RWPE1 (cell line): ENCODE measurements around the gene CCDC102A.

Experiments used
- CTCF ChIA-PET: fragments of 350-600 bp; sonication (Branson Sonifier 250); formaldehyde crosslinking; extraction: SDS; loops from one replicate; lab custom pipeline; 2021; lab: Yijun Ruan, JAX
- POLR2A ChIA-PET: fragments of 400-600 bp; formaldehyde crosslinking; extraction: SDS; loops from one replicate; lab custom pipeline; 2020; ENCODE audit warnings: antibody characterized with exemption; ENCODE audit not compliant: low non-redundant PET; lab: Yijun Ruan, JAX
- DNase-seq: peaks from one replicate; pipeline ENCODE4 v3.0.0; 2012; ENCODE audit warnings: low spot score
- H3K27ac ChIP-seq: fragments of 450-650 bp; 2 replicates; pipeline ENCODE4 v1.5.1; 2017
- TF ChIP-seq, protein P1 (sequence below): fragments of 450-650 bp; conservative IDR thresholded peaks from 2 replicates; pipeline ENCODE4 v1.5.1; 2017; ENCODE audit warnings: low read depth, mild to moderate bottlenecking

Gene CCDC102A

DNA sequence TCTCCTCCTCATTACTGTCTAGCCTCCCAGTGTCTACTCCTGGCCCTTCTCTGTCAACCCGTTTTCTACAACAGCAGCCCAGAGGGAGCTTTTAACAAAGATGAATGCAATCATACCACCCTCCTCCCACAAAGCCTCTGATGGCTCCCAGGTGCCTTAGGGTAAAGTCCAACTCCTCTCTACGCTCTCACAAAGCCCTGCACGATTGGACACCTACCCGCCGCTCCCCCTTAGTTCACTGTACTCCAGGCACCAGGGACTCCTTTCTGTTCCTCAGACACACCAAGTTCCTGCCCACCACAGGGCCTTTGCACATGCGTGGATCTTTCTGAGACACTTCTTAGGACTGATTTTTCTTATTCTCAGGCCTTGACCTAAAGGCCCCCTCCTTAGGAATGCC, 17.4 kb downstream of the CCDC102A start:
- ChIA-PET POLR2A (interaction anchor here (0.6 kb wide), 1 partner anchor 71 kb away, joined by 3 read pairs; the partner anchor contains the start of genes CIAPIN1 and COQ9), CTCF (interaction anchor here (1.1 to 2.5 kb wide), 8 partner anchors 8 to 101 kb away, joined by 3 to 12 read pairs (median 8); partner anchors contain the start of genes CIAPIN1, COQ9, DOK4 and POLR2C)
- DNase-seq: no peak
- no peak overlapping the region for H3K27ac ChIP-seq
- TF ChIP-seq, protein P1, sequence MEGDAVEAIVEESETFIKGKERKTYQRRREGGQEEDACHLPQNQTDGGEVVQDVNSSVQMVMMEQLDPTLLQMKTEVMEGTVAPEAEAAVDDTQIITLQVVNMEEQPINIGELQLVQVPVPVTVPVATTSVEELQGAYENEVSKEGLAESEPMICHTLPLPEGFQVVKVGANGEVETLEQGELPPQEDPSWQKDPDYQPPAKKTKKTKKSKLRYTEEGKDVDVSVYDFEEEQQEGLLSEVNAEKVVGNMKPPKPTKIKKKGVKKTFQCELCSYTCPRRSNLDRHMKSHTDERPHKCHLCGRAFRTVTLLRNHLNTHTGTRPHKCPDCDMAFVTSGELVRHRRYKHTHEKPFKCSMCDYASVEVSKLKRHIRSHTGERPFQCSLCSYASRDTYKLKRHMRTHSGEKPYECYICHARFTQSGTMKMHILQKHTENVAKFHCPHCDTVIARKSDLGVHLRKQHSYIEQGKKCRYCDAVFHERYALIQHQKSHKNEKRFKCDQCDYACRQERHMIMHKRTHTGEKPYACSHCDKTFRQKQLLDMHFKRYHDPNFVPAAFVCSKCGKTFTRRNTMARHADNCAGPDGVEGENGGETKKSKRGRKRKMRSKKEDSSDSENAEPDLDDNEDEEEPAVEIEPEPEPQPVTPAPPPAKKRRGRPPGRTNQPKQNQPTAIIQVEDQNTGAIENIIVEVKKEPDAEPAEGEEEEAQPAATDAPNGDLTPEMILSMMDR: no peak

DNA sequence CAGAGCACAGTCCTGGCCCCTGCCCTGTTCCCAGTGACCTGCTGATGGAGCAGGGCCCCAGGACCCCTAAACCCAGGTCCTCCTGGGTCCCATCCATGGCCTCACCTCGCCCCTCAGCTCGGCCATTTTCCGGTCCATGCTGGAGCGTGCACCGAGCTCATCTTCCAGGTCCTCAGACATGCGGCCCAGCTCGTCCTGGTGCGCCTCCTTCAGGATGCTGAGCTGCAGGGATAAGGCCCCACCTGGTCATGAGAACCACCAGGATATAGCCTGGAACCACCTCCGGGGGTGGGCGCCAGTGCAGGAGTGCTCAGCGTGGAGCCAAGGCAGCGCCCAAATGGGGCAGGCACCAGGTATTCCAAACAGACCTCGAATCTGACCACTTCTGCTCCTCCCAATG, 17.9 kb downstream of the CCDC102A start:
- TF ChIP-seq, protein P1: no peak
- no peak overlapping the region for H3K27ac ChIP-seq
- no peak for DNase-seq
- ChIA-PET POLR2A (interaction anchor here (0.6 kb wide), 1 partner anchor 71 kb away, joined by 3 read pairs; the partner anchor contains the start of genes CIAPIN1 and COQ9), CTCF (interaction anchor here (0.9 to 2.5 kb wide), 7 partner anchors 12 to 101 kb away, joined by 3 to 12 read pairs (median 9); partner anchors contain the start of genes CIAPIN1, COQ9, DOK4 and POLR2C)

DNA sequence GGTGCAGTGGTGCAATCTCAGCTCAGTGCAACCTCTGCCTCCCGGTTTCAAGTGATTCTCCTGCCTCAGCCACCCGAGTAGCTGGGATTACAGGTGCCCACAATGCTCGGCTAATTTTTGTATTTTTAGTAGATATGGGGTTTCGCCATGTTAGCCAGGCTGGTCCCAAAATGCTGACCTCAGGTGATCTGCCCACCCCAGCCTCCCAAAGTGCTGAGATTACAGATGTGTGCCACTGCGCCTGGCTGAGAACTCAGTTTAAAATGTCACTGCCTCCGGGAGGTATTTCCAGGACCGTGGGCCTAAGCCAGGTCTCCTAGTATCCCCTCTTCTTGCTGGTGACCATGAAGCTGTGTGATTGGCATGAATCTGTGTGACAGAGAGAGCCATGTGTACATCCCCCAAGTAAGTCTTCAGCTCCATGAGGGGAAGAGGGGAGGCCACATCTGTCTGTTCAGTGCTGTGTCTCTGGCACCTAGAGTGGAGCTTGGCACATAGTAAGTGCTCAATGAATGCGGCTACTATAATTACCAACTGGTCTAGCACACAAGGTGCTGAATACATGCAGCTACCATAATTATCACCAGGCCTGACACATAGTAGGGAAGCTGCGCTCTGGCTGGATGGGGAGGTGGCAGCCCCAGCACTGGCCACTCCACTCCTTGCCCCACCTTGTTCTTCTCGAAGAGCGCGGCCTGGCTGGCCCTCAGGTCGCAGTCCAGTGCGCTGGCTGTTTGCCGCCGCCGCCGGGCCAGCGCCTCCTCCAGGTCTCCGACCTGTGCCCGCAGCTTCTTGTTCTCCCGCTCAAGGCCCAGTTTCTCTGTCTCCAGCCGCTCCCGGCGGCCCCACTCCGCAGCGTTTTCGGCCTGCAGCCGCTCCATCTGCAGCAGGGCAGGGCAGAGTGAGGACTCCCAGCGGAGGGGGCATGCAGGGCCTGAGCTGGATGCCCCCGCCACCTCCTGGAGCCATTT, 18.7 kb downstream of the CCDC102A start:
- TF ChIP-seq, protein P1: no peak
- CTCF ChIA-PET: interaction anchor here (0.5 to 2.5 kb wide), 5 partner anchors 56 to 449 kb away, joined by 3 to 12 read pairs (median 4); no protein-coding TSS in a partner anchor
- no peak for DNase-seq
- H3K27ac ChIP-seq: no peak overlapping the region
- POLR2A ChIA-PET: no interaction called here

DNA sequence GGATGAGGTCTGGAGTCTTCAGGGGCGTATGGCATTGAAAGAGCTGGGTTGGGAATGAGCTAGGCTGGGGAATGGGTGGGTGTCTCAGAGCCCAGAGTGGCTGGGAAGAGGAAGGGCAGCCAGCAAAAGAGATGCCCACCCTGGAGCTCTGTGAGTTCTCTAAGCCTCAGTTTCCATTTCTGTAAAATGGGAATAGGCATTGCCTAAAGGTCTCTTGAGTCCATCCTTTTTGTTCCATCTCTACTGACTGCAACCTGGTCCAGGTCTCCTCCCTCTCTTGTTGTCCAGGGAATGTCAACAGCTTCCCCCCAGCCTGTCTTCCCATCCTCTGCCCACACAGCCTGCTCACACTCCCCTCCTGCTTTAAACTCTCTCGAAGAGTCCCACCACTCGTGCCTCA, 19.6 kb downstream of the CCDC102A start:
- H3K27ac ChIP-seq: no peak overlapping the region
- TF ChIP-seq, protein P1: no peak
- ChIA-PET POLR2A (no interaction called here), CTCF (interaction anchor here (1.1 to 1.4 kb wide), 3 partner anchors 11 to 433 kb away, joined by 3 to 4 read pairs (median 3); no protein-coding TSS in a partner anchor)
- no peak for DNase-seq

DNA sequence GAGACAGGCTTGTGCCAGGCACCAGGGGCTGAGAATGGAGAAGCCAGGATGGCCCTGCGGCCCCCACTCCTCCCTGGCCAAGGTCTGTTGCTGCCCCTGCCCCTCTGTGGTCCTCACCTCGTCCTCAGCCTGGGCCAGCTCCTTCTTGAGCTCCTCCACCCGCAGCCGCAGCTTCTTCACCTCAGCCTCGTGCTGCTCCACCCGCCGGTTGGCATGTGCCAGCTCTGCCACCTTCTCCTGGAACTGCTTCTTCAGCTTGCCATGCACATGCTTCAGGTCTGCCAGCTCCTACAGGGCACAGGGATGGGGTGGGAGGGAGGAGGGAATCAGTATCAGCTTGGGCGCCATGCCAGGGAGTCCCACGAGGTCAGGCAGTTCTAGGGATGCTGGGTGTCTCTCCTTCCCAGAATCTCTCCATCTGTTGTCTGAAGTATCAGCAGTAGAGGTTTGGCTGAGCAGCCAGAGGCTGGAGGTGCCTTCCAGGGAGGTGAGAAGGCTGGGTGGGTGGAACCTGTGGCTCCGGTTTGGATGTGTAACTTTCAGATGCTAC, 20.1 kb downstream of the CCDC102A start:
- ChIA-PET CTCF (interaction anchor here (1.1 to 1.4 kb wide), 3 partner anchors 12 to 432 kb away, joined by 3 to 4 read pairs (median 3); no protein-coding TSS in a partner anchor), POLR2A (no interaction called here)
- TF ChIP-seq, protein P1: no peak
- no peak for DNase-seq
- H3K27ac ChIP-seq: no peak overlapping the region
